ENCODE data around the gene HAVCR1. TPM values are rescaled to one million over a fixed set of nuclear protein-coding genes. Genes with fewer than 3 reads are reported as not detected.

HAVCR1 gene
- total and polyA plus RNA-seq, 2 of the 13 experiments (the other 11 are each of a cell fraction or from before 2014, with no cell fraction given): 0.93 to 12.3 TPM

DNA sequence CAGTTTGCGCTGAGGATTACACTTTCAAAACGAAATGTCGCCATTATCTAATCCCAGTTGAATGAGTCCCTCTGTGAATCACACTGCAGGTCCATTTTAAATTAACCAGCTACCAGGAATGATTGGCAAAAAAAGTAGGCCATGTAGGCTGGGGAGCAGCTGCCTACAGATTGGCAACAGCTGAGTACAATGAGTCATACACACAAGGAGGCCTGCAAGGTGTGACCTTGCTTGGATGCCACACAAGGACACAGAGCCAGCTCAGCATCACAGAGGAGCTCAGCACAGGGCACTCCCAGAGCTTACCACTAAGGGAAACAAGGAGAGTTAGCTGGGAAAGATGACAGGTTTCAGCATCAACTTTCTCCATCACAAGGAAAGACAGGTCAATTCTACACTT, 12.9 kb downstream of the HAVCR1 start (continued):
- TF ChIP-seq NR2F2 (IDR thresholded peaks at IDR 0.05; ENCODE audit: borderline replicate concordance, low read depth) (no peak), JUN (CRISPR knock-in tag; IDR thresholded peaks at IDR 0.05) (no peak), ZFP62 (CRISPR knock-in tag; IDR thresholded peaks at IDR 0.05) (no peak), BCL3 (CRISPR knock-in tag; IDR thresholded peaks at IDR 0.05) (no peak), ZNF709 (CRISPR knock-in tag; IDR thresholded peaks at IDR 0.05) (no peak), JUND (CRISPR knock-in tag; IDR thresholded peaks at IDR 0.05) (no peak), ZNF326 (CRISPR knock-in tag; IDR thresholded peaks at IDR 0.05; ENCODE audit: borderline replicate concordance) (no peak), ZNF263 (CRISPR knock-in tag; IDR thresholded peaks at IDR 0.05) (no peak), NFE2L1 (CRISPR knock-in tag; IDR thresholded peaks at IDR 0.05; ENCODE audit: borderline replicate concordance) (no peak), DDIT3 (CRISPR knock-in tag; IDR thresholded peaks at IDR 0.05) (no peak), ZNF878 (CRISPR knock-in tag; IDR thresholded peaks at IDR 0.05) (no peak), KLF9 (CRISPR knock-in tag; IDR thresholded peaks at IDR 0.05; ENCODE audit: low read depth) (no peak), STAT6 (CRISPR knock-in tag; IDR thresholded peaks at IDR 0.05; ENCODE audit: borderline replicate concordance) (no peak), ATF2 (CRISPR knock-in tag; IDR thresholded peaks at IDR 0.05) (no peak), MNT (IDR thresholded peaks at IDR 0.05) (no peak), EZH2 (conservative IDR thresholded peaks at IDR 0.05; ENCODE audit: low read depth, low read length) (no peak)
- TF ChIP-seq, protein P1, sequence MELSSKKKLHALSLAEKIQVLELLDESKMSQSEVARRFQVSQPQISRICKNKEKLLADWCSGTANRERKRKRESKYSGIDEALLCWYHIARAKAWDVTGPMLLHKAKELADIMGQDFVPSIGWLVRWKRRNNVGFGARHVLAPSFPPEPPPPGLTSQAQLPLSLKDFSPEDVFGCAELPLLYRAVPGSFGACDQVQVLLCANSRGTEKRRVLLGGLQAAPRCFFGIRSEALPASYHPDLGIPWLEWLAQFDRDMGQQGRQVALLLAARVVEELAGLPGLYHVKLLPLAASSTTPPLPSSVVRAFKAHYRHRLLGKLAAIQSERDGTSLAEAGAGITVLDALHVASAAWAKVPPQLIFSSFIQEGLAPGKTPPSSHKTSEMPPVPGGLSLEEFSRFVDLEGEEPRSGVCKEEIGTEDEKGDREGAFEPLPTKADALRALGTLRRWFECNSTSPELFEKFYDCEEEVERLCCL (CRISPR knock-in tag; IDR thresholded peaks at IDR 0.05; ENCODE audit: borderline replicate concordance): no peak
- TF ChIP-seq, protein P2, sequence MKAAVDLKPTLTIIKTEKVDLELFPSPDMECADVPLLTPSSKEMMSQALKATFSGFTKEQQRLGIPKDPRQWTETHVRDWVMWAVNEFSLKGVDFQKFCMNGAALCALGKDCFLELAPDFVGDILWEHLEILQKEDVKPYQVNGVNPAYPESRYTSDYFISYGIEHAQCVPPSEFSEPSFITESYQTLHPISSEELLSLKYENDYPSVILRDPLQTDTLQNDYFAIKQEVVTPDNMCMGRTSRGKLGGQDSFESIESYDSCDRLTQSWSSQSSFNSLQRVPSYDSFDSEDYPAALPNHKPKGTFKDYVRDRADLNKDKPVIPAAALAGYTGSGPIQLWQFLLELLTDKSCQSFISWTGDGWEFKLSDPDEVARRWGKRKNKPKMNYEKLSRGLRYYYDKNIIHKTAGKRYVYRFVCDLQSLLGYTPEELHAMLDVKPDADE (CRISPR knock-in tag; IDR thresholded peaks at IDR 0.05): no peak
- TF ChIP-seq, protein P3, sequence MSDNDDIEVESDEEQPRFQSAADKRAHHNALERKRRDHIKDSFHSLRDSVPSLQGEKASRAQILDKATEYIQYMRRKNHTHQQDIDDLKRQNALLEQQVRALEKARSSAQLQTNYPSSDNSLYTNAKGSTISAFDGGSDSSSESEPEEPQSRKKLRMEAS (IDR thresholded peaks at IDR 0.05): no peak
